ENCODE measurements around the gene STUB1. TPM values are rescaled to one million over a fixed set of nuclear protein-coding genes. Genes with fewer than 3 reads are reported as not detected.
A peak's percentile ranks its signal among the peaks of the same experiment; 100 is the strongest.

The STUB1 gene
- total RNA-seq, 1 experiment from 2014 or later = 249 TPM

DNA sequence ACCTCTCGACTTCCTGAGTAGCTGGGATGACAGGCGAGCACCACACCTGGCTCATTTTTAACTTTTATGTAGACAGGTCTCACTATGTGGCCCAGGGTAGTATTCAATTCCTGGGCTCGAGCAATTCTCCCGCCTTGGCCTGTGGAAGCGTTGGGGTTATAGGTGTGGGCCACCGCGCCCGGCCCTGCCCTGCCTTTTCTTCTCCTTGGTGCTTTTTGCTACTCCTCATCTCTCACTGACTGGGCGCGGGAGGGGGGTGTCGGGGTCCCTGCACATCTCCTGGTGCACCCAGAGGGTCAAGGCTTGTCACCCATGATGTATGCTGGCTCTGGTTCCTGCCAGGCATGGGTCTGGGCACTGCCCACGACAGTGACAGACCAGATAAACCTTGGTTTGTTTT is 35.7 kb upstream of the STUB1 start:
- no peak for DNase-seq (ENCODE audit: low spot score)

DNA sequence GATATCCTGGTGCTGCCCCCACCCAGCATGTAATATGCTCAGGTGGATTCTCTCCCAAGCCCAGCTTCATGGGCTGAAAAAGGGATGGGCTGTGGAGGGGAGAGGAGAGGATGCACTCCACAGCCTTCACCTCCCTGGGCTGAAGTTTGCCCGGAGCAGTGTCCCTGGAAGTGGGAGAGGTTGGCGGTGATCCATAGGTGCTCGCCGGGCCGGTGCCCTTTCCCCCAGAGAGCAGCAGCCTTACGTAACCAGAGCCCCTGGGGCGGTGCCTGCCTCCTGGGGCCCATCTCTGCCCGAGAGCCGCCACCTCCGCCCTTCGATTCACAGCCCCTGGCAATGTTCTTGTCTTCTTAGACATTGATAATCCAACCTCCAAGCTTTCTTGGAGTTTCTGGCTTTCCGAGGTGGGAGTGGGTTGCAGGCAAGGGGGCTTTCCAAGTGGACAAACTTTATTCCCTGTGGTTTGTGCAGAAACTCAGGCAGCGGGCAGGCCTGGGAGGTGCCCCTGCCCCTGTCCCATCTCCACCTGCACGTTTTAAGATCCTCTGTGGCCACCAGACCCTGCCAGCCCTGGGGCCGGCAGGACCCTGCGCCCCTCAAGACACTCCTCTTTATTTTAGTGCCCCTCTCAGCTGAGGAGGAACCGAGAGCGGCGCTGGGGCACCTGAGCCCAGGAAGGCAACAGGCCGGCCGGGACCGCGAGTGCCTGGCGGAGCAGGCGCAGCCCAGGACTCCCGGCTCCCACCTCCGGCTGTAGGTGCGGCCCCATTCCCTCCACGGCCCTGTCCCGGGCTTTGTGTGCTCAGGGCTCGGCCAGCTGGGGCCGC is 34.1 kb upstream of the STUB1 start:
- no peak for DNase-seq (ENCODE audit: low spot score)

GRCh38 chr16:646679-647172 is 33.5 kb upstream of the STUB1 start:
- DNase-seq (ENCODE audit: low spot score) = no peak

DNA sequence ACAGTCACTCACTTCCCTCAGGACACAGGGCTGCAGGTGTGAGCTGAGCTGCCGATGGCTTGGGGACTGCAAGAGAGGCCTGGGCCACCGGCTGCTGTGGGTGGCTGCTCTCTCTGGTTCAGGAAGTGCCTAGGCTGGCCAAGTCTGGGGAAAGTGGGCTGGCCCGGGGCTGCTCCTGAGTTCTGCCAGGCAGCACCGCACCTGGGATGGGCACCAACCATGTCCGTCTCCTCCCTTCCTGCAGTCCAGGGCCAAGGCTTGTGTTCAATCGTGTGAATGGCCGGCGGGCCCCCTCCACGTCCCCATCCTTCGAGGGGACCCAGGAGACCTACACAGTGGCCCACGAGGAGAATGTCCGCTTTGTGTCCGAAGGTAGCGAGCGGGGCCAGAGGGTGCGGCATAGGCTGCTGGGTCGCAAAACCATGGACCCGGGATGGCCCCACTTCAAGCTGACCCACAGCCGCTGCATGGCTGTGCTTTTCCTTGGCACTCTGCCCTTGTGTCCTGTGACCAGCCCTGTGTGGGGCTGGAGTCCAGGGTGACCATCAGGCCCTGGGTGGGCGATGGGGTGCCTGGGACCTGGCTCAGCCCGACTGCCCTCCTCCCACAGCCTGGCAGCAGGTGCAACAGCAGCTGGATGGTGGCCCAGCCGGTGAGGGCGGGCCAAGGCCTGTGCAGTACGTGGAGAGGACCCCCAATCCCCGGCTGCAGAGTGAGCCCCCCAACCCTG is 32.9 kb upstream of the STUB1 start:
- DNase-seq (ENCODE audit: low spot score) = no peak

DNA sequence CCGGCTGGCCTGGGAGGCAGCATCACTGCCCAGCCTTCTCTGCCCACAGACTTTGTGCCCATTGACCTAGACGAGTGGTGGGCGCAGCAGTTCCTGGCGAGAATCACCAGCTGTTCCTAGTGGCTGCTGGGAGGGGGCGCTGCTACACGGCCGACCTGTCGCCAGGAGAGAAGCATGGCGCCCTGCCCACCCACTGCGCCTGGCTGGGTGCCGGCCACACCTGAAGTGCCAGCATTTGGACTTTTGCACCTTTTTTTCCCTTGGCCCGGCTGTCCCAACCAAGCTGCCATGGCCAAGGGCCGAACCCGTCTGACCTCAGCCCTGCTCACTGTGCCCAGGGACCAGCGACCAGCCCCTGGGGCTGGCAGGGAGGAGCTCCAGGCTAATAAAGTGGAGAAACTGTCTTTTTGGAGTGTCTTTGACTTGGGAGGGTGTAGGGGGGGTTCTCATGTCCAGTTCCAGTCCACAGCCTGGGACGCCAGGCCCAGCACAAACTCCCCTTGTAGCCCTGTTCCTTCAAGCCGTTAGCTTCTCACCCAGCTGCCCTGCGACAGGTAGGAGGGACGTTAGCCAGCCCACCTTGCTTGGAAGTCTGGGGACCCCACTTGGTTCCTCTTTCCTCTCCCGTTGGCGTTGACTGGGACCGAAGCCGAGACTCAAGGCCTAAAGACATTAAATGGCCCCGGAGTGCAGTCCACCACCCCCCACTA is 32.0 kb upstream of the STUB1 start:
- DNase-seq (ENCODE audit: low spot score) = no peak

GRCh38 chr16:648781-649589 is 31.2 kb upstream of the STUB1 start, which contains the start of gene WDR90:
Gene WDR90, plus strand, starts transcription at chr16:649365. Its CDS starts 52 bp downstream, at chr16:649417.
- peak; percentile 79 for DNase-seq (ENCODE audit: low spot score)

GRCh38 chr16:649631-650030 is 30.6 kb upstream of the STUB1 start:
- DNase-seq (ENCODE audit: low spot score) = no peak

GRCh38 chr16:651844-652243 is 28.4 kb upstream of the STUB1 start:
- DNase-seq (ENCODE audit: low spot score) = peak; percentile 43

GRCh38 chr16:652454-653305 is 27.5 kb upstream of the STUB1 start:
- no peak for DNase-seq (ENCODE audit: low spot score)

- no peak for DNase-seq (ENCODE audit: low spot score)
Measured at GRCh38 chr16:654034-654433, 26.2 kb upstream of the STUB1 start.

- DNase-seq (ENCODE audit: low spot score) = no peak
Measured at GRCh38 chr16:657487-657886, 22.7 kb upstream of the STUB1 start.

GRCh38 chr16:658679-659571 is 21.3 kb upstream of the STUB1 start:
- no peak for DNase-seq (ENCODE audit: low spot score)

DNA sequence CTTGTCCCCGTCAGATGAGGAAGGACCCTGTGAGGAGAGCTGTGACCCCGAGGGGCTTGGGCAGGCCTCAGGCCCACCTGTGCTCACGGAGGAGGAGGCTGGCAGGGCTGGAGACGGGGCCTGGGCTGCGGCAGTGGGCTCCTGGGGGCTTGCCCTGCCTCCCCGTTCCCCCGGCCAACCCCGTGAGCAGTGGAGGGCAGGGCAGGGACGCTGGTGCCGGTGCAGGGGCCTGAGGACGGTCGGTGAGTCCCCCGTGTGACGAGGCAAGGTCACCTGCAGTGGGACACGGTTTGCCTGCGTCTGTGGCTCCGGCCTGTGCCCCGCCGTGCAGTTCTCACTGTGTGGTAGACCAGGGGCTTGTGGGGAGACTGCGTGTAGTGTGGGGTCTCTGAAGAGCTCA is 20.6 kb upstream of the STUB1 start:
- no peak for DNase-seq (ENCODE audit: low spot score)

DNA sequence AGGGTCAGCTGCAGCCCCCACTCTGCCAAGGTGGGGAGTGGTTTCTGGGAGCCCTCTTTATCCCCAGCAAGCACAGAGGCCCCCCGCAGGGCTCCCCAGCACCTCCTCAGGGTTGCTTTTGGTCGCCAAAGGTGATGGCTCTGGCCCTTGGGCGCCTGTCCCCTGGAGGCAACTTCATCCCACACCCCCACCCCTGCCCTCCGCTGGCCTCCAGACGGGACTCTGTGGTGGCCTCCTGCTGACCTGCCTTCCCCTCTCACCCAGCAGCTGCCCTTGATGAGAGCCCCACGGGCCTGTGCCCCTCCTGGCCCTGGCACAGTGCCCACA is 20.1 kb upstream of the STUB1 start:
- DNase-seq (ENCODE audit: low spot score) = no peak

GRCh38 chr16:660459-661183 is 19.6 kb upstream of the STUB1 start:
- DNase-seq (ENCODE audit: low spot score) = no peak

- no peak for DNase-seq (ENCODE audit: low spot score)
Measured at GRCh38 chr16:661184-661821, 18.9 kb upstream of the STUB1 start.

GRCh38 chr16:662095-662494 is 18.1 kb upstream of the STUB1 start:
- DNase-seq (ENCODE audit: low spot score) = no peak

- no peak for DNase-seq (ENCODE audit: low spot score)
Measured at GRCh38 chr16:662597-662996, 17.6 kb upstream of the STUB1 start.
